ENCODE results near the gene ATAD3C.
A peak's percentile ranks its signal among the peaks of the same experiment; 100 is the strongest.
"Not testable (repeated sequence)": the region's sequence is repeated elsewhere in the genome, so short reads cannot be mapped to it uniquely, and the experiment has no call there.

ATAD3C gene

GRCh38 chr1:1472053-1472876, 22.8 kb downstream of the ATAD3C start:
- DNase-seq (ENCODE audit: low read depth): not testable (repeated sequence)

GRCh38 chr1:1476011-1476410, 26.5 kb downstream of the ATAD3C start:
- not testable (repeated sequence) for DNase-seq (ENCODE audit: low read depth)

GRCh38 chr1:1477206-1477605, 27.7 kb downstream of the ATAD3C start:
- DNase-seq (ENCODE audit: low read depth): no peak

- no peak for DNase-seq (ENCODE audit: low read depth)
These were observed 30.3 kb downstream of the ATAD3C start for GRCh38 chr1:1479547-1480487.

GRCh38 chr1:1480488-1480867, 31.0 kb downstream of the ATAD3C start:
- DNase-seq (ENCODE audit: low read depth): not testable (repeated sequence)

- DNase-seq (ENCODE audit: low read depth): not testable (repeated sequence)
These were observed 32.3 kb downstream of the ATAD3C start for GRCh38 chr1:1481811-1482210.

- DNase-seq (ENCODE audit: low read depth): no peak
These were observed 33.4 kb downstream of the ATAD3C start for GRCh38 chr1:1482856-1483255.

GRCh38 chr1:1483714-1484113, 34.2 kb downstream of the ATAD3C start:
- DNase-seq (ENCODE audit: low read depth): no peak

- not testable (repeated sequence) for DNase-seq (ENCODE audit: low read depth)
These were observed 35.7 kb downstream of the ATAD3C start for GRCh38 chr1:1484976-1485750.

- not testable (repeated sequence) for DNase-seq (ENCODE audit: low read depth)
These were observed 36.3 kb downstream of the ATAD3C start for GRCh38 chr1:1485755-1486317.

- DNase-seq (ENCODE audit: low read depth): no peak
These were observed 38.2 kb downstream of the ATAD3C start for GRCh38 chr1:1487701-1488100.

- DNase-seq (ENCODE audit: low read depth): no peak
These were observed 39.7 kb downstream of the ATAD3C start for GRCh38 chr1:1489231-1489630.

GRCh38 chr1:1489861-1490260, 40.4 kb downstream of the ATAD3C start:
- DNase-seq (ENCODE audit: low read depth): no peak

- no peak for DNase-seq (ENCODE audit: low read depth)
These were observed 41.2 kb downstream of the ATAD3C start for GRCh38 chr1:1490633-1491230.

- DNase-seq (ENCODE audit: low read depth): no peak
These were observed 42.1 kb downstream of the ATAD3C start for GRCh38 chr1:1491601-1492000.

GRCh38 chr1:1494311-1494710, 44.8 kb downstream of the ATAD3C start:
- DNase-seq (ENCODE audit: low read depth): not testable (repeated sequence)

GRCh38 chr1:1495461-1495975, 46.0 kb downstream of the ATAD3C start:
- not testable (repeated sequence) for DNase-seq (ENCODE audit: low read depth)

- DNase-seq (ENCODE audit: low read depth): peak; percentile 46
These were observed 55.4 kb downstream of the ATAD3C start for GRCh38 chr1:1504777-1505365.

GRCh38 chr1:1505366-1505798, 55.9 kb downstream of the ATAD3C start:
- DNase-seq (ENCODE audit: low read depth): not testable (repeated sequence)

- DNase-seq (ENCODE audit: low read depth): not testable (repeated sequence)
These were observed 56.3 kb downstream of the ATAD3C start for GRCh38 chr1:1505801-1506200.

GRCh38 chr1:1507305-1507704, 57.8 kb downstream of the ATAD3C start:
- no peak for DNase-seq (ENCODE audit: low read depth)

All from stimulated activated CD8-positive, alpha-beta memory T cell treated with anti-CD3 and anti-CD28 coated beads, Interleukin-7, amount 100 ng/mL, for 24 hours (primary cell).